Measurements from ENCODE around the gene ZDHHC11. TPM values are rescaled to one million over a fixed set of nuclear protein-coding genes. Genes with fewer than 3 reads are reported as not detected.
"Not testable (repeated sequence)": the region's sequence is repeated elsewhere in the genome, so short reads cannot be mapped to it uniquely, and the experiment has no call there.

Gene ZDHHC11
- total RNA-seq, 1 experiment from 2014 or later: 4.3 TPM

DNA sequence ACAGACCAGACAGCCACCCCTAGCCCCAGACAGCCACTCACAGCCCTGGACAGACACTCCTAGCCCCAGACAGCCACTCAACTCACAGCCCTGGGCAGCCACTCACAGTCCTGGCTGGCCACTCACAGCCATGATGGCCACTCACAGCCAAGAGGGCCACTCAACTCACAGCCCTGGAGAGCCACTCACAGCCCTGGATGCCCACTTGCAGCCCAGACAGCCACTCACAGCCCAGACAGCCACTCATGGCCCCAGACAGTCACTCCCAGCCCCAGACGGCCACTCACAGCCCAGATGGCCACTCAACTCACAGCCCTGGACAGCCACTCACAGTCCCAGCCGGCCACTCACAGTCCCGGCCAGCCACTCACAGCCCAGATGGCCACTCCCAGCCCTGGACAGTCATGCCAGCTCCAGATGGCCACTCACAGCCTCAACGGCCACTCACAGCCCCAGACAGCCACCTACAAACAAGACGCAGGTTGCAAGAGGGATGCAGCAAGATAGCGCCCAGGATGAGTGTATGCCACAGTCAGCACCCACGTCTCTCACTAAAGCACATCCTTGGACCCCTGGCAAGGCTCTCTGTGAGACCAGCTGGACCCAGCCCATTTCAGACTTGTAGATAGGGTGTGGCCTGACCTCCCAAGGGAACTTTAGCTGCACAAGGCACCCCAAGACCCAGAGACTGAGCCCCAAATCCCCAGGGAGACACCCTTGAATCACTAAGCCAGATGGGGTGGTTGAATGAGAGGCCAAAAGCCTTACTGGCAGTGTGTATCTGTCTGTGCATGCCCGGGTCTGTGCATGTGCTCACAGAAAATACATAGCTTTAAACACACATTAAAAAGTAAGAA lies 88.7 kb downstream of the ZDHHC11 start:
- no peak for DNase-seq (ENCODE audit: low spot score)

DNA sequence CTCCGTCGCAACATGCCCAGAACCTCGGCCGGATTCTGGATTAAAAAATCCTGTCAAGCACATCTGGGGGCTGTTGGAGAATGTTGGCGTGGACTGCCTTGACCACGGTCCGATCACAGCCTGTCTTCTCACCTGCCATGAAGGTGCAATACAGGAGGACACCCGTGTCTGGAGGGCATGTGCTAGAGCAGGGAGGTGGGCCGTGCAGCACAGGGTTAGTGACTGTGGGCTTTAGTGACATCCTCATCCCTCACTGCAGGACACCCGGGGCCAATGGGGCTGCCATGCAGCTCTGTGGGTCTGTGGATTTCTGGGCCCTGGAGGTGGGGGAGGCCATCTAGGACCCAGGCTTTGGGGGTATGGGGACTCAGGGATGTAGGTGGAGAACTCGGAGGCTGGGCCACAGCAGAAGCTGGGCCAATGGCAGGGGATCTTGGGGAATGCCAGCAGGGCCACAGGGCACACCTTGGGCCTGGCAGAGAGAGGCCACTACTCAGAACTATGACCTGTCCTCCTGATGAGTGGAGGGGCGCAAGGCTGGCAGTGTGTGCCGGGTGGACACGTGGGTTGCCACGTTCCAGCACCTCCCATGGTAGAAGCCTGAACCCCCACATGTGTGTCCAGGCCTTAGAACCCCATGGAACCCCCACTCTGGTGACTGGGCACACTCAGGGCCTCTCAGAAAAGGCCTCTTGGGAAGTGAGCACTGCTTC lies 89.6 kb downstream of the ZDHHC11 start:
- DNase-seq (ENCODE audit: low spot score): no peak

GRCh38 chr5:760363-761058 lies 90.3 kb downstream of the ZDHHC11 start:
- no peak for DNase-seq (ENCODE audit: low spot score)

GRCh38 chr5:759781-760362 lies 90.9 kb downstream of the ZDHHC11 start:
- no peak for DNase-seq (ENCODE audit: low spot score)

GRCh38 chr5:759111-759751 lies 91.6 kb downstream of the ZDHHC11 start:
- DNase-seq (ENCODE audit: low spot score): no peak

GRCh38 chr5:758698-759053 lies 92.1 kb downstream of the ZDHHC11 start:
- DNase-seq (ENCODE audit: low spot score): no peak

GRCh38 chr5:757931-758697 lies 92.7 kb downstream of the ZDHHC11 start:
- no peak for DNase-seq (ENCODE audit: low spot score)

DNA sequence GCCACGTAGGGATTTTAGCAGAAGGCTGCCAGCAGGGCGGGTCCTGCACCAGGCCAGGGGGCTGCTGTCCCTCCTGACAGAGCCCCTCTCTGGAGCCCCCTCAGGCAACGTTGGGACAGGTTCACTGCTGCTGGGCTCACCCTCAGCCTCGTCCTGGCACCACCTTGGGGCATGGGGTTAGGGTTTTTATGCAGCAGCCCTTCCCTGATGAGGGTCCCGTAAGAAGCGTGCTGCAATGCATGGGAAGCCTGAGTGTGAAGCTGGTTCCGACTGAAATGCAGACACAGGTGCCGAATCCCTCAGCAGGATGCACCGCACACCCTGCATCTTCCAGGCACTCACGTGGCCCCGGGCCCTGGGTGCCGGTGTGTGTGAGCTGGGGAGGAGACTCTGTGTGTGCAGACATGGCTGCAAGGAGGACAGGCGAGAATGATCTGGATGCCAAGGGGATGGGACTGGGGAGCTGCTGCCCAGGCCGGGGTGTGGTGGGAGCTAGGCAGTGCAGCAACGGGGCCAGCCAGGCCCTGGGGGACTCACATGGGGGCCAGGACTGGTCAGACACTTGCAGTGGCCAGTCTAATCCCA lies 93.3 kb downstream of the ZDHHC11 start:
- DNase-seq (ENCODE audit: low spot score): no peak

DNA sequence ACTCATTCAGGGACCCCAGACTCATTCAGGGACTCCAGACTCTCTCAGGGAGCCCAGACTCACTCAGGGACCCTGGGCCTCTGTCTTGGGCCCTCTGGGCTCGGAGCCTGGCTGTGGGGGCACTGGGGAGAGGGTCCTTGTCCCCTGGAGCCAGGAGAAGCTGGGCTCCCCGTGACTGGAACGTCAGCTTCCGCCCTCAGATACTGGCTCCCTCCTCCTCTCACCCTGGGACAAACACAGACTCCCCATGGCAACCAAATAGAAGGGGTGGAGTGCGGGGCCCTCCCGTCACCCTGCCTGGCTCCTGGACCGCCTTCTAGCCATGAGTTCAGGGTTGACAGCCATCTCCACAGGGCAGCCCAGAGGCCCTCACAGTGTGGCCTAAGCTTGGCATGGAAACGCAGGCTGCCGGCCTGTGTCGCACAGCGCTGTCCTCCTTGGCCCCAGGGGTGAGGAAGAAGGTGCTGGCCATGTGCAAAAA lies 93.9 kb downstream of the ZDHHC11 start:
- no peak for DNase-seq (ENCODE audit: low spot score)

- DNase-seq (ENCODE audit: low spot score): no peak
These were observed 94.6 kb downstream of the ZDHHC11 start for GRCh38 chr5:756171-756570.

DNA sequence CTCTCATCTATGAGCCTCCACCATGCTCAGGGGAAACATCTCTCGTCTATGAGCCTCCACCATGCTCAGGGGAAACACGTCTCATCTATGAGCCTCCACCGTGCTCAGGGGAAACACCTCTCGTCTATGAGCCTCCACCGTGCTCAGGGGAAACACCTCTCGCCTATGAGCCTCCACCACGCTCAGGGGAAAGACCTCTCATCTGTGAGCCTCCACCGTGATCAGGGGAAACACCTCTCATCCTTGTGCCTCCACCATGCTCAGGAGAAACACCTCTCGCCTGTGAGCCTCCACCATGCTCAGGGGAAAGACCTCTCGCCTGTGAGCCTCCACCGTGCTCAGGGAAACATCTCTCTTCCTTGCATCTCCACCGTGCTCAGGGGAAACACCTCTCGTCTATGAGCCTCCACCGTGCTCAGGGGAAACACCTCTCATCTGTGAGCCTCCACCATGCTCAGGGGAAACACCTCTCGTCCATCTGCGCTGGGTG lies 96.6 kb downstream of the ZDHHC11 start:
- not testable (repeated sequence) for DNase-seq (ENCODE audit: low spot score)

GRCh38 chr5:753567-754142 lies 97.1 kb downstream of the ZDHHC11 start:
- DNase-seq (ENCODE audit: low spot score): not testable (repeated sequence)

DNA sequence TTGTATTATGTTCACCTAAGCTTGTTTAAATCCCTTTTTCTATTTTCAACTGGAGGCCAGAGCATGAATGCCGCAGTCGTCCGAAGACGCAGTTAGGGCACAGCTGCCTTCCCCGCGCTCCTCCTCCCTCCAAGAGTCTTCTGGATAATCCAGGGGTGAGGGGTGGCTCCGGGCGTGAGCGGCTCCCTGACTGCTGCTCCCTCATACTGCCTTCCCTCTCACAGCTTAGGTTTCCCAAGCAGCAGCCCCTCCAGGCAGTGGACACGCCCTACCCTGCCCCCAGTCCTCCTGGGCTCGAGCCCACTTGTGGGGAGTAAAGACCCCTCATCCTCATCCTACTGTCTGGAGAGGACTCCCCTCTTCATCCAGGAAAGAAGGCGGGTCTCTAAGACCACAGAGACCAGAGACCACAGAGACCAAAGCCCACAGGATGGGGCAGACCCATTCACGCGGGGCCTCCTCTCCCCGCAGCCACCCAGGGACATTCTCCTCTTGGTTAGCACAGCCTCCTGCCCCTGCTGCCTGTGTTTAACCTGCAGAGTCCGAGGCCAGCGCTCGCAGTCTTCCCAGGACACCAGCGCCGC lies 98.2 kb downstream of the ZDHHC11 start:
- DNase-seq (ENCODE audit: low spot score): not testable (repeated sequence)

GRCh38 chr5:751992-752391 lies 98.8 kb downstream of the ZDHHC11 start:
- not testable (repeated sequence) for DNase-seq (ENCODE audit: low spot score)

- no peak for DNase-seq (ENCODE audit: low spot score)
These were observed 99.3 kb downstream of the ZDHHC11 start for GRCh38 chr5:751496-751895.

GRCh38 chr5:750226-750625 lies 100.6 kb downstream of the ZDHHC11 start:
- DNase-seq (ENCODE audit: low spot score): not testable (repeated sequence)

DNA sequence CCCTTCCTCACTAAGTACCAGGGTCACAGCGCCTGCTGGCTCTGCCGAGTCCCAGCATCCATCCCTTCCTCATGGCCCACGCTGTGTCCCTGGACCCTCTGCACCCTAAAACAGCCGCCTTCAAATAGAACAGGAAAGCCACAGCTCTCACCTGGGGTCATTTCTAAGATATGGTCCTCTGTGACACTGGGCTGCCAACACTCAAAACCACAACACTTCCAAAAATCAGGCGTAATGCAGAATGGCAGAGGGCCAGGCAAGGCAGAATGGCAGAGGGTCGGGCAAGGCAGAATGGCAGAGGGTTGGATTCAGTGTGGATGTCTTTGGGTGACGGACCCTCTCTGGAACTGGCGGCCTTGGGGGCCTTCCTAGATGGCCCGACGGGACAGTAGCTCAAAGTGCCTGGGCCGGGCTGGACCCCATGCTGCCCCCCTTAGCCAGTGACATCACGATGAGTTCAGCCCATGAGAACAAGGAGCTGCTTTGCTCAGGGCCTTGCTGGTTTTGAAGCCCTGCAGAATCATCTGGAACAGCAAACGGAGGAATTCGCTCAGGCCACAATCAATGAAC lies 101.6 kb downstream of the ZDHHC11 start:
- no peak for DNase-seq (ENCODE audit: low spot score)

DNA sequence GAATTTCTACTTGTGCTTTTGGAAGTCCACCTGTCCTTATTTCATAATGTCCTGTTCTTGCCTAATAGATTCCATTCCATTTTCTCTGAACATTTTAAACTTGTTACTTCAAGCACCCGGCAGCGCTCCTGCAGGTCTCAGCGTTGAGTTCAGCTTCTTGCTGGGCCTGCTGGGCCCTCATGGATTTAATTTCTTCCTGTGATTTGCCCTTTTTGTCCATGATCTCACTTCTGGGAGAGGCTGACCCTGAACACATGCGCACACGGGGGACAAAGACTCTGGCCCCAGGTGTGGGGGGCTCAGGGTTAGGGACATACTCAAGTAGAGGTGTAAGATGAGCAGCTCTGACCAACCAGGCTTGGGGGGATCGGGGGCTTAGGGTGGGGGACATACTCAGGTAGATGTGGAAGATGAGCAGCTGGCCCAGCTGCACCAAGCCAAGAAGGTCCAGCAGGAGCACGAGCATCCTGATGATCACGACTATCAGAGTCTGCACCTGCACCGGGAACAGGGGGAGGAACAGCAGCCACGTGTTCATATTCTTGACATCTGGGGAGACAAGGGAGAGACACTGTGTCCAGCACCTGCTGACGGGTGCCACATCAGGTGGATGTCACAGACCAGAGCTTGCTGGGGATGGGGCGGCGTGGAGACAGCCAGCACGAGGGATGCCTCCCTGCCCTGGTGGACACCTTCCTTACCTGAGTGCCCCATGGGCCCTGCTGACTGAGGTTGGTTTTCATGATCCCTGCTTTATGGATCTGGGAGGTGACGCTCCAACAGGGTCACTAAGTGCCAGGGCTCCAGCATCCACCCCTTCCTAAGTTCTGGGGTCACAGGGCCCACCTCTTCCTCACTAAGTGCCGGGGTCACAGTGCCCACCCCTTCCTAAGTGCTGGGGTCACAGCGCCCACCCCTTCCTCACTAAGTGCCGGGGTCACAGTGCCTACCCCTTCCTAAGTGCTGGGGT lies 102.5 kb downstream of the ZDHHC11 start:
- DNase-seq (ENCODE audit: low spot score): not testable (repeated sequence)

Data from A172 (cell line).